GM23338 (cell line): ENCODE measurements around the gene MTARC1. TPM values are rescaled to one million over a fixed set of nuclear protein-coding genes. Genes with fewer than 3 reads are reported as not detected.
A peak's percentile ranks its signal among the peaks of the same experiment; 100 is the strongest.

Experiments
- ATAC-seq: fragments of 200-7000 bp; cut with Tn5 transposase; 3 replicates; pipeline ENCODE4 v1.9.1; 2020
- DNase-seq: peaks from one replicate; pipeline ENCODE4 v3.0.0-alpha.2; 2015; ENCODE audit warnings: low spot score
- H2AFZ ChIP-seq: fragments of 200-600 bp; sonication (generic); 2 replicates; pipeline ENCODE4 v1.8.0; 2016; ENCODE audit warnings: antibody characterized with exemption, mild to moderate bottlenecking, moderate library complexity
- H3F3A ChIP-seq: fragments of 200-600 bp; sonication (generic); replicated peaks from 2 replicates; pipeline ENCODE4 v1.8.0; 2017; ENCODE audit warnings: antibody characterized with exemption, mixed run types, low read depth
- H3K27ac ChIP-seq: fragments of 200-600 bp; sonication (generic); 2 replicates; pipeline ENCODE4 v1.6.1; 2016; ENCODE audit warnings: low read depth
- H3K27me3 ChIP-seq: fragments of 200-600 bp; sonication (generic); 2 replicates; pipeline ENCODE4 v1.8.0; 2016; ENCODE audit warnings: mild to moderate bottlenecking, mixed run types, moderate library complexity; ENCODE audit not compliant: insufficient read depth
- H3K36me3 ChIP-seq: fragments of 200-600 bp; sonication (generic); 2 replicates; pipeline ENCODE4 v1.8.0; 2016; ENCODE audit warnings: mild to moderate bottlenecking; ENCODE audit not compliant: insufficient read depth
- H3K4me1 ChIP-seq: fragments of 200-600 bp; sonication (generic); 2 replicates; pipeline ENCODE4 v1.8.0; 2016; ENCODE audit warnings: mild to moderate bottlenecking, moderate library complexity; ENCODE audit not compliant: insufficient read depth
- H3K4me2 ChIP-seq: fragments of 200-600 bp; sonication (generic); 2 replicates; pipeline ENCODE4 v1.7.1; 2017; ENCODE audit warnings: mixed run types
- H3K4me3 ChIP-seq: fragments of 200-600 bp; sonication (generic); 2 replicates; pipeline ENCODE4 v1.6.1; 2016; ENCODE audit warnings: mixed run types
- H3K79me2 ChIP-seq: fragments of 200-600 bp; sonication (generic); replicated peaks from 2 replicates; pipeline ENCODE4 v1.8.0; 2017; ENCODE audit warnings: mild to moderate bottlenecking; ENCODE audit not compliant: insufficient read depth
- H3K9me2 ChIP-seq: fragments of 200-600 bp; sonication (generic); 2 replicates; pipeline ENCODE4 v1.8.0; 2017; ENCODE audit not compliant: insufficient read depth
- H4K20me1 ChIP-seq: fragments of 200-600 bp; sonication (generic); replicated peaks from 2 replicates; pipeline ENCODE4 v1.8.0; 2017; ENCODE audit warnings: mild to moderate bottlenecking; ENCODE audit not compliant: insufficient read depth
- H3K27ac Mint-ChIP-seq: 2 replicates; pipeline ENCODE4 v1.8.0; 2020; ENCODE audit warnings: inconsistent platforms, mild to moderate bottlenecking, moderate library complexity, mixed read lengths
- H3K27me3 Mint-ChIP-seq: 3 replicates; pipeline ENCODE4 v1.8.0; 2022; ENCODE audit warnings: low read depth, mild to moderate bottlenecking, moderate library complexity, mixed read lengths, inconsistent platforms; ENCODE audit not compliant: insufficient read depth, poor library complexity
- H3K36me3 Mint-ChIP-seq: 3 replicates; pipeline ENCODE4 v1.8.0; 2021; ENCODE audit warnings: low read depth, mild to moderate bottlenecking, inconsistent platforms, moderate library complexity, mixed read lengths
- H3K4me1 Mint-ChIP-seq: 3 replicates; pipeline ENCODE4 v1.8.0; 2020; ENCODE audit warnings: mild to moderate bottlenecking, inconsistent platforms, mixed read lengths
- H3K4me3 Mint-ChIP-seq: 3 replicates; pipeline ENCODE4 v1.8.0; 2021; ENCODE audit warnings: moderate library complexity, mild to moderate bottlenecking, inconsistent platforms, mixed read lengths
- H3K9me3 Mint-ChIP-seq: 3 replicates; pipeline ENCODE4 v1.8.0; 2020; ENCODE audit warnings: moderate library complexity, mild to moderate bottlenecking, inconsistent platforms, mixed read lengths
- CREB1 ChIP-seq: fragments of 250-450 bp; sonication (Bioruptor Pico); IDR thresholded peaks from 2 replicates; pipeline ENCODE4 v1.5.0; 2020; ENCODE audit warnings: low read depth, mild to moderate bottlenecking, moderate library complexity
- EZH2 ChIP-seq: fragments of 200-600 bp; sonication (generic); IDR thresholded peaks from one replicate; pipeline ENCODE4 v1.8.0; 2017; ENCODE audit warnings: antibody characterized with exemption, mild to moderate bottlenecking, low read depth; ENCODE audit not compliant: unreplicated experiment
- EZH2phosphoT487 ChIP-seq: fragments of 200-600 bp; sonication (generic); IDR thresholded peaks from one replicate; pipeline ENCODE4 v1.8.1; 2018; ENCODE audit warnings: antibody characterized with exemption; ENCODE audit not compliant: unreplicated experiment
- JUNB ChIP-seq: IDR thresholded peaks from one replicate; pipeline ENCODE4 v1.6.1; 2016; ENCODE audit warnings: antibody characterized with exemption; ENCODE audit not compliant: unreplicated experiment
- NANOG ChIP-seq: IDR thresholded peaks from 2 replicates; pipeline ENCODE4 v1.6.1; 2016; ENCODE audit warnings: antibody characterized with exemption, borderline replicate concordance
- POLR2AphosphoS5 ChIP-seq: IDR thresholded peaks from 2 replicates; pipeline ENCODE4 v1.6.1; 2016; ENCODE audit warnings: antibody characterized with exemption, low read depth
- STAT1 ChIP-seq: IDR thresholded peaks from one replicate; pipeline ENCODE4 v1.6.1; 2016; ENCODE audit warnings: antibody characterized with exemption; ENCODE audit not compliant: unreplicated experiment
- ZNF114 ChIP-seq: fragments of 250-450 bp; sonication (Bioruptor Pico); IDR thresholded peaks from 2 replicates; pipeline ENCODE4 v1.5.0; 2020; ENCODE audit warnings: mild to moderate bottlenecking, moderate library complexity
- long read RNA-seq: library from polyadenylated mRNA; unstranded; transcript quantifications from one replicate; pipeline ENCODE4 v2.0.0, GENCODE V29; 2020; ENCODE audit not compliant: unreplicated experiment
- polyA plus RNA-seq: library from polyadenylated mRNA; unstranded; fragments of >200 nt; fragmentation: Nextera tagmentation; extraction: Ambion mirVana; gene quantifications from 2 replicates; pipeline ENCODE4 v1.2.1, GENCODE V29; 2016
- total RNA-seq: library from RNA; depleted of rRNA; stranded (reverse); fragments of >200 nt; shearing (Covaris generic); gene quantifications from 2 replicates; pipeline ENCODE4 v1.2.3, GENCODE V29; 2014; rRNA removed
- TF ChIP-seq, protein P1 (sequence below): IDR thresholded peaks from one replicate; pipeline ENCODE4 v1.6.1; 2018; ENCODE audit warnings: antibody characterized with exemption; ENCODE audit not compliant: unreplicated experiment

The MTARC1 gene
- 29.7 and 33.9 TPM in 2 replicates for total RNA-seq
- 33.2 and 34.6 TPM in 2 replicates for polyA plus RNA-seq
- long read RNA-seq, full-length matches to known transcripts = 29 of 35 reads
- long read RNA-seq, partial matches to known transcripts = 3 of 35 reads
- long read RNA-seq, other reads (novel, unspliced or antisense) = 3 of 35 reads

GRCh38 chr1:220786337-220787068, at the start of gene MTARC1:
Gene MTARC1, plus strand, starts transcription at chr1:220786913. Its CDS starts 32 bp downstream, at chr1:220786945.
- TF ChIP-seq ZNF114 (CRISPR knock-in tag) = no peak
- no peak for TF ChIP-seq EZH2phosphoT487
- TF ChIP-seq POLR2AphosphoS5 = peak; percentile 76
- TF ChIP-seq, protein P1, sequence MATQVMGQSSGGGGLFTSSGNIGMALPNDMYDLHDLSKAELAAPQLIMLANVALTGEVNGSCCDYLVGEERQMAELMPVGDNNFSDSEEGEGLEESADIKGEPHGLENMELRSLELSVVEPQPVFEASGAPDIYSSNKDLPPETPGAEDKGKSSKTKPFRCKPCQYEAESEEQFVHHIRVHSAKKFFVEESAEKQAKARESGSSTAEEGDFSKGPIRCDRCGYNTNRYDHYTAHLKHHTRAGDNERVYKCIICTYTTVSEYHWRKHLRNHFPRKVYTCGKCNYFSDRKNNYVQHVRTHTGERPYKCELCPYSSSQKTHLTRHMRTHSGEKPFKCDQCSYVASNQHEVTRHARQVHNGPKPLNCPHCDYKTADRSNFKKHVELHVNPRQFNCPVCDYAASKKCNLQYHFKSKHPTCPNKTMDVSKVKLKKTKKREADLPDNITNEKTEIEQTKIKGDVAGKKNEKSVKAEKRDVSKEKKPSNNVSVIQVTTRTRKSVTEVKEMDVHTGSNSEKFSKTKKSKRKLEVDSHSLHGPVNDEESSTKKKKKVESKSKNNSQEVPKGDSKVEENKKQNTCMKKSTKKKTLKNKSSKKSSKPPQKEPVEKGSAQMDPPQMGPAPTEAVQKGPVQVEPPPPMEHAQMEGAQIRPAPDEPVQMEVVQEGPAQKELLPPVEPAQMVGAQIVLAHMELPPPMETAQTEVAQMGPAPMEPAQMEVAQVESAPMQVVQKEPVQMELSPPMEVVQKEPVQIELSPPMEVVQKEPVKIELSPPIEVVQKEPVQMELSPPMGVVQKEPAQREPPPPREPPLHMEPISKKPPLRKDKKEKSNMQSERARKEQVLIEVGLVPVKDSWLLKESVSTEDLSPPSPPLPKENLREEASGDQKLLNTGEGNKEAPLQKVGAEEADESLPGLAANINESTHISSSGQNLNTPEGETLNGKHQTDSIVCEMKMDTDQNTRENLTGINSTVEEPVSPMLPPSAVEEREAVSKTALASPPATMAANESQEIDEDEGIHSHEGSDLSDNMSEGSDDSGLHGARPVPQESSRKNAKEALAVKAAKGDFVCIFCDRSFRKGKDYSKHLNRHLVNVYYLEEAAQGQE = no peak
- TF ChIP-seq CREB1 (CRISPR knock-in tag) = 0 out of 2 replicates have a peak, but pooled peaks have one; percentile 4
- Mint-ChIP-seq H3K4me1 (peaks cover 15% of the 10 kb centered on the region), H3K9me3 (no peaks in the 10 kb centered on the region), H3K4me3 (peak within 1 kb of the TSS; percentile 88), H3K27me3 (peaks cover 5% of the 10 kb centered on the region), H3K36me3 (peaks cover 14% of the 10 kb centered on the region), H3K27ac (peak within 1 kb of the TSS; percentile 96)
- ATAC-seq (peak; percentile 92), DNase-seq (peak; percentile 88)
- Histone ChIP-seq H3K27ac (peak within 1 kb of the TSS; percentile 84), H3K4me3 (peak within 1 kb of the TSS; percentile 61), H2AFZ (peak within 1 kb of the TSS; percentile 99), H3K4me1 (peaks cover 16% of the 10 kb centered on the region), H3K4me2 (peak within 1 kb of the TSS; percentile 79), H4K20me1 (peaks cover 20% of the 10 kb centered on the region), H3K79me2 (peaks cover 34% of the 10 kb centered on the region), H3F3A (no peaks in the 10 kb centered on the region), H3K27me3 (no peaks in the 10 kb centered on the region), H3K9me2 (no peaks in the 10 kb centered on the region), H3K36me3 (0 out of 2 replicates have a peak, but pooled peaks cover 5% of the 10 kb centered on the region)

DNA sequence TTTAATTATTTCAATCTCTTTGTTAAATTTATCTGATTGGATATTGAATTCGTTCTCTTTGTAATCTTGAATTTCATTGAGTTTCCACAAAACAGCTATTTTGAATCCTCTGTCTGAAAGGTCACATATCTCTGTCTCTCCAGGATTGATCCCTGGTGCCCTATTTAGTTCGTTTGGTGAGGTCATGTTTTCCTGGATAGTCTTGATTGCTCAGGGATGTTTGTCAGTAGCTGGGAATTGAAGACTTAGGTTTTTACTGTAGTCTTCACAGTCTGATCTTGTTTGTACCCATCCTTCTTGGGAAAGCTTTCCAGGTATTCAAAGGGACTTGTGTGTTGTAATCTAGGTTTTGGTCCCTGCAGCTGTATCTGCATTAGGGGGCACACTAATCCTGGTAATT, 45.4 kb upstream of the MTARC1 start:
- Histone ChIP-seq H3K4me2 (no peak overlapping the region), H4K20me1 (no peaks in the 10 kb centered on the region), H3K36me3 (no peaks in the 10 kb centered on the region), H3K79me2 (no peaks in the 10 kb centered on the region), H3K9me2 (no peaks in the 10 kb centered on the region), H3K27ac (no peak overlapping the region), H2AFZ (no peak overlapping the region), H3F3A (no peaks in the 10 kb centered on the region), H3K4me1 (no peaks in the 10 kb centered on the region), H3K27me3 (peaks cover 12% of the 10 kb centered on the region), H3K4me3 (no peak overlapping the region)
- DNase-seq (no peak), ATAC-seq (no peak)
- Mint-ChIP-seq H3K27me3 (peaks cover 5% of the 10 kb centered on the region), H3K27ac (no peak overlapping the region), H3K9me3 (no peaks in the 10 kb centered on the region), H3K36me3 (no peaks in the 10 kb centered on the region), H3K4me1 (peaks cover 5% of the 10 kb centered on the region; the same call in 2 of the 3 replicates), H3K4me3 (no peak overlapping the region)
- TF ChIP-seq NANOG = no peak
- TF ChIP-seq, protein P1 = no peak
- no peak for TF ChIP-seq JUNB
- no peak for TF ChIP-seq STAT1
- no peak for TF ChIP-seq EZH2
- TF ChIP-seq EZH2phosphoT487 = no peak
- TF ChIP-seq POLR2AphosphoS5 = no peak
- no peak for TF ChIP-seq CREB1 (CRISPR knock-in tag)
